Fibroblast of lung (primary cell): ENCODE data around the gene MAMLD1. TPM values are rescaled to one million over a fixed set of nuclear protein-coding genes. Genes with fewer than 3 reads are reported as not detected.

ENCODE experiments used
- DNase-seq, 2 donors: peaks; one replicate each; pipeline versions ENCODE4 v3.0.0 to v3.0.0-alpha.2; 2010; ENCODE audit warnings: low read depth in 2 of 2
- H2AFZ ChIP-seq: 2 replicates; pipeline ENCODE4 v1.5.1; 2012; ENCODE audit warnings: low read length, control low read depth, inconsistent platforms
- H3K27ac ChIP-seq: 2 replicates; pipeline ENCODE4 v1.5.1; 2011; ENCODE audit warnings: low read length, control low read depth; ENCODE audit not compliant: insufficient read depth
- H3K27me3 ChIP-seq: 2 replicates; pipeline ENCODE4 v1.5.1; 2011; ENCODE audit warnings: mild to moderate bottlenecking, low read length; ENCODE audit not compliant: control insufficient read depth, insufficient read depth
- H3K36me3 ChIP-seq: 2 replicates; pipeline ENCODE4 v1.5.1; 2011; ENCODE audit warnings: low read length; ENCODE audit not compliant: control insufficient read depth, insufficient read depth
- H3K4me1 ChIP-seq: 2 replicates; pipeline ENCODE4 v1.5.1; 2011; ENCODE audit warnings: low read length; ENCODE audit not compliant: control insufficient read depth, insufficient read depth; ENCODE audit errors: extremely low read depth
- H3K4me2 ChIP-seq: 2 replicates; pipeline ENCODE4 v1.5.1; 2011; ENCODE audit warnings: low read length, control low read depth; ENCODE audit not compliant: insufficient read depth; ENCODE audit errors: extremely low read depth
- H3K4me3 ChIP-seq, 4 experiments: fragments of 200-600 bp in 1 of 4; sonication (generic) in 1 of 4; replicated peaks in 1 of 4; 2 replicates each; pipeline ENCODE4 v1.5.1; 2011 to 2016; ENCODE audit warnings: low read length in 4 of 4, low read depth in 3 of 4, mild to moderate bottlenecking in 3 of 4, control low read depth in 2 of 4, inconsistent platforms in 1 of 4, mixed read lengths in 1 of 4; ENCODE audit not compliant: insufficient read depth in 1 of 4; ENCODE audit errors: control extremely low read depth in 1 of 4
- H3K79me2 ChIP-seq: 2 replicates; pipeline ENCODE4 v1.5.1; 2012; ENCODE audit warnings: mild to moderate bottlenecking, low read length, inconsistent platforms; ENCODE audit not compliant: control insufficient read depth, insufficient read depth
- H3K9ac ChIP-seq: 2 replicates; pipeline ENCODE4 v1.5.1; 2011; ENCODE audit warnings: mild to moderate bottlenecking, low read length, control low read depth; ENCODE audit not compliant: insufficient read depth
- H3K9me3 ChIP-seq: 2 replicates; pipeline ENCODE4 v1.5.1; 2012; ENCODE audit warnings: low read depth, low read length; ENCODE audit not compliant: control insufficient read depth, insufficient read depth
- H4K20me1 ChIP-seq: 2 replicates; pipeline ENCODE4 v1.5.1; 2011; ENCODE audit warnings: low read length; ENCODE audit not compliant: control insufficient read depth, insufficient read depth; ENCODE audit errors: extremely low read depth
- EZH2 ChIP-seq: IDR thresholded peaks from 2 replicates; pipeline ENCODE4 v1.5.1; 2012; ENCODE audit warnings: low read length, control low read depth, mild to moderate bottlenecking; ENCODE audit errors: missing control alignments
- polyA plus RNA-seq, 2 donors: library from polyadenylated mRNA; depleted of rRNA in 1 of 2; stranded (reverse) in 1 of 2; unstranded in 1 of 2; fragments of >200 nt; gene quantifications; 2 replicates each; pipeline ENCODE4 v1.2.1, GENCODE V29; 2011 to 2012; ENCODE audit warnings: missing spikeins in 1 of 2
- total RNA-seq: library from RNA; depleted of rRNA; stranded (reverse); fragments of >200 nt; gene quantifications from 2 replicates; pipeline ENCODE4 v1.2.1, GENCODE V29; 2014
- TF ChIP-seq, protein P1 (sequence below), 2 donors: IDR thresholded peaks in 1 of 2; conservative IDR thresholded peaks in 1 of 2; 1 replicate in 1 of 2; 2 replicates in 1 of 2; pipeline ENCODE4 v1.5.1; 2011 to 2012; ENCODE audit warnings: low read length in 2 of 2, control low read depth in 1 of 2, inconsistent platforms in 1 of 2, low read depth in 1 of 2, mild to moderate bottlenecking in 1 of 2

MAMLD1 gene
- total and polyA plus RNA-seq, 2 donors (not counting 1 experiment from before 2014, with no cell fraction given) = 3.6 to 15.5 TPM

DNA sequence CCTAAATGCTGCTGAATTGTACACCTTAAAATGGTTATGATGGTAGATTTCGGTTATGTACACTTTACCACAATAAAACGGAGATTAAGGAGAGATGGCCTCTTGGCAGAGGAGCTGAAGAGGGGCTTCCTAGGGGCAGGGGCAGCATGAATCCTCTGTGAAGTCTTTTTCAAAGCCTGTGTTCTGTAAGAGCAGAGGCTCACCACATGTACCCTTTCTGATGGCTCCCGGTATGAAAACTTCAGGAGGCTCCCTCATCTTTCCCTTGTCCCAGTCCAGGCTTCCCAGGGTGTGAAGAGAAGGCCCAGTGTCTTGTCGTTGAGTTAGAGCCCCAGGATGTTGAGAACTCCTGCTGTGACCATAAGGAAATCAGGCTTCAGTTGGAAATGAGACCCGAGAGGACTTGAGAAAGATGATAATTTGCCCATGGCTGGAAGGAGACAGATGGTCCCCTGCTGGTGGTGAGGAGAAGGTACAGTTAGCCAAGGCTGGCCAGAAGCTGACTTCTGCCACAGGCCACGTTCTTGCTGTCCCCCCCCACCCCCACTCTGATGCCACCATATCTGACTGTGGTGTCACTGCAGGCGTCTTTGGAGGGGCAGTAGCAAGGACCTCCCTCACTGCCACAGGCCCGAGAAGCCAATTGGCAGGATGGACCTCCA lies 173.5 kb downstream of the MAMLD1 start:
- Histone ChIP-seq H3K4me2 (no peak overlapping the region), H2AFZ (no peak overlapping the region), H3K9ac (no peak overlapping the region), H3K9me3 (no peaks in the 10 kb centered on the region), H4K20me1 (no peaks in the 10 kb centered on the region), H3K27ac (no peak overlapping the region), H3K4me1 (no peaks in the 10 kb centered on the region), H3K4me3 (no peak overlapping the region), H3K79me2 (no peaks in the 10 kb centered on the region), H3K36me3 (no peaks in the 10 kb centered on the region), H3K27me3 (no peaks in the 10 kb centered on the region)
- TF ChIP-seq, protein P1, sequence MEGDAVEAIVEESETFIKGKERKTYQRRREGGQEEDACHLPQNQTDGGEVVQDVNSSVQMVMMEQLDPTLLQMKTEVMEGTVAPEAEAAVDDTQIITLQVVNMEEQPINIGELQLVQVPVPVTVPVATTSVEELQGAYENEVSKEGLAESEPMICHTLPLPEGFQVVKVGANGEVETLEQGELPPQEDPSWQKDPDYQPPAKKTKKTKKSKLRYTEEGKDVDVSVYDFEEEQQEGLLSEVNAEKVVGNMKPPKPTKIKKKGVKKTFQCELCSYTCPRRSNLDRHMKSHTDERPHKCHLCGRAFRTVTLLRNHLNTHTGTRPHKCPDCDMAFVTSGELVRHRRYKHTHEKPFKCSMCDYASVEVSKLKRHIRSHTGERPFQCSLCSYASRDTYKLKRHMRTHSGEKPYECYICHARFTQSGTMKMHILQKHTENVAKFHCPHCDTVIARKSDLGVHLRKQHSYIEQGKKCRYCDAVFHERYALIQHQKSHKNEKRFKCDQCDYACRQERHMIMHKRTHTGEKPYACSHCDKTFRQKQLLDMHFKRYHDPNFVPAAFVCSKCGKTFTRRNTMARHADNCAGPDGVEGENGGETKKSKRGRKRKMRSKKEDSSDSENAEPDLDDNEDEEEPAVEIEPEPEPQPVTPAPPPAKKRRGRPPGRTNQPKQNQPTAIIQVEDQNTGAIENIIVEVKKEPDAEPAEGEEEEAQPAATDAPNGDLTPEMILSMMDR (conservative IDR thresholded peaks at IDR 0.05 in 1 of 2, IDR thresholded peaks at IDR 0.05 in 1 of 2; ENCODE audit: low read depth in 1 of 2, low read length in 2 of 2) = no peak
- DNase-seq = no peak

- Histone ChIP-seq H3K9ac (no peak overlapping the region), H3K9me3 (no peaks in the 10 kb centered on the region)
These were observed 174.7 kb downstream of the MAMLD1 start for GRCh38 chrX:150537851-150538250.

GRCh38 chrX:150540965-150541364 lies 177.8 kb downstream of the MAMLD1 start:
- Histone ChIP-seq H3K9me3 (no peaks in the 10 kb centered on the region), H4K20me1 (no peaks in the 10 kb centered on the region), H3K4me3 (no peak overlapping the region), H3K27me3 (no peaks in the 10 kb centered on the region), H3K4me2 (no peak overlapping the region), H3K4me1 (no peaks in the 10 kb centered on the region), H3K79me2 (no peaks in the 10 kb centered on the region), H3K27ac (no peak overlapping the region), H3K9ac (no peak overlapping the region), H2AFZ (no peak overlapping the region), H3K36me3 (no peaks in the 10 kb centered on the region)
- no peak for TF ChIP-seq EZH2
- TF ChIP-seq, protein P1 (conservative IDR thresholded peaks at IDR 0.05 in 1 of 2, IDR thresholded peaks at IDR 0.05 in 1 of 2; ENCODE audit: low read depth in 1 of 2, low read length in 2 of 2) = no peak
- DNase-seq = no peak

More at GRCh38 chrX:150537851-150538250, 174.7 kb downstream of the MAMLD1 start:
- H3K4me2 ChIP-seq = no peak overlapping the region
- H4K20me1 ChIP-seq = no peaks in the 10 kb centered on the region
- H3K27ac ChIP-seq = no peak overlapping the region
- H3K36me3 ChIP-seq = no peaks in the 10 kb centered on the region
- no peaks in the 10 kb centered on the region for H3K4me1 ChIP-seq
- H3K27me3 ChIP-seq = no peaks in the 10 kb centered on the region
- H2AFZ ChIP-seq = no peak overlapping the region
- no peak for DNase-seq
- no peak overlapping the region for H3K4me3 ChIP-seq
- no peaks in the 10 kb centered on the region for H3K79me2 ChIP-seq
- TF ChIP-seq EZH2 = no peak
- TF ChIP-seq, protein P1 (conservative IDR thresholded peaks at IDR 0.05 in 1 of 2, IDR thresholded peaks at IDR 0.05 in 1 of 2; ENCODE audit: low read depth in 1 of 2, low read length in 2 of 2) = no peak
